ENCODE measurements around the gene FYB2.

Gene FYB2, protein sequence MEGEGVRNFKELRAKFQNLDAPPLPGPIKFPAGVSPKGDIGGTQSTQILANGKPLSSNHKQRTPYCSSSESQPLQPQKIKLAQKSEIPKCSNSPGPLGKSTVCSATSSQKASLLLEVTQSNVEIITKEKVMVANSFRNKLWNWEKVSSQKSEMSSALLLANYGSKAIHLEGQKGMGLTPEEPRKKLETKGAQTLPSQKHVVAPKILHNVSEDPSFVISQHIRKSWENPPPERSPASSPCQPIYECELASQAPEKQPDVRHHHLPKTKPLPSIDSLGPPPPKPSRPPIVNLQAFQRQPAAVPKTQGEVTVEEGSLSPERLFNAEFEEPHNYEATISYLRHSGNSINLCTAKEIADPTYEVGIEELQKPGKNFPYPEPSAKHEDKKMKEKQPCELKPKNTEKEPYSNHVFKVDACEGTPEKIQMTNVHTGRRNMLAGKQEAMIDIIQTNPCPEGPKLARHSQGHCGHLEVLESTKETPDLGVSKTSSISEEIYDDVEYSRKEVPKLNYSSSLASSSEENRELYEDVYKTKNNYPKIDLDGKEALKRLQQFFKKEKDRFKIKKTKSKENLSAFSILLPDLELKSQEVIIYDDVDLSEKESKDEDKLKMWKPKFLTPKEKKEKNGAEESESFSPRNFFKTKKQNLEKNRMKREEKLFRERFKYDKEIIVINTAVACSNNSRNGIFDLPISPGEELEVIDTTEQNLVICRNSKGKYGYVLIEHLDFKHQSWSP

DNA sequence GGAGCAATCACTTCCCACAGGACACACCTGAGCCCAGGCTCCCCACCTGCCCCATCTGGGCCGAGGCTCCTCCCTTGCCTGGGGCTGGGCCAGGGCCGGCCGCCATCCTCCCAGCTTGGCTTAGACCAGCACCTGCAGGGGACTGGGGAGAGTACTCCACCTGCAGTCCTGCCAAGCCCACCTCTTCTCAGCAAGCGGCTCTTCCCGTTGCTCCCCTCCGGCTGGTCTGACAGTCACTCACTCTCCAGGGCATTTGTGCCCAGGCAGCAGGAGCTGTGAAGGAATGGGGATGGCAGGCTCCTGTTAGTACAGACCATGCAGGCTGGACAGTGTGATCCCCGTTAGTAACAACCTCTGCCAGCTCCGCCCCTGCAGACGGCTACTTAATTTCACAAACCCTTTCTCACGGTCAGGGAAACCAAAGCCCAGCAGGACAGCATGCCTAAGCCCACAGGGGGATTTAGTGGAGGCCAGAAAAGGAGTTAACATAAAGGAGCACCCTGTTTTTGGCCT lies at the start of gene FYB2:
FYB2 (minus strand) TSS at position 18 of the 513 bp plus-strand sequence. CDS start 114 bp downstream, outside the sequence.
- no peak for DNase-seq

DNA sequence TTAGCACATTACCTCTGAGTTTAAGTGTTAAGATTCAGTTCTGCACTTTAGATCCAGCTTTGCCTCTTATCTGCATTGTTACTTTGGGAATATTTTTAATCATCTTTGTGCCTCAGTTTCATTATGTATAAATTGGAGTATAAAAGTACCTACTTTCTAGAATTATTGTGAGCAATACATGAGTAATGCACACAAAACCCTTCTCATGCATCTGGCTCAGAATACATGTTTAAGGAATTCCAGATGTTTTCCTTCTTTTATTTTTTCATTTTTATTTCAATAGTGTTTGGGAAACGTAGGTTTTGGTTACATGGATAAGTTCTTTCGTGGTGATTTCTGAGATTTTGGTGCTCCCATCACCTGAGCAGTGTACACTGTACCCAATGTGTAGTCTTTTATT lies 49.6 kb upstream of the FYB2 start:
- DNase-seq, result no peak

DNA sequence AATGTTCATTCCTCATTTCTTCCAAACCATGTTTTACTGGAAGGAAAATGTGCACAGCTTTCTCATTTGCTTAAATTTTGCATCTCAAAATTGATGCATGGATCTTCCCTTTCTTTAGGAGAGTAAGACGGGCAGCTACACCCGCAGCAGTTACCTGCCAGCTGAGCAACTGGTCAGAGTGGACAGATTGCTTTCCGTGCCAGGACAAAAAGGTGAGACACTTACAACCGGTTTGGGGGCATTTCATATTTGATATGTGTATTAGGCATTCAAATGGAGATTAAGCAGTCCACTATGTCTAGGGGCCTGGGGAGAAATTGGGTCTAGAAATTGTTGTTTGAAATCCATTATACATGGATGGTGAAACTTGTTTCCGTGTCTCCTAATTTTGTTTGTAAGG lies 48.3 kb upstream of the FYB2 start:
- DNase-seq, result no peak

GRCh38 chr1:56866656-56867055 lies 47.5 kb upstream of the FYB2 start:
- peak; percentile 16 for DNase-seq

- peak; percentile 50 for DNase-seq
Measured at GRCh38 chr1:56864430-56864829, 45.2 kb upstream of the FYB2 start.

GRCh38 chr1:56863265-56863992 lies 44.2 kb upstream of the FYB2 start:
- DNase-seq, result no peak

DNA sequence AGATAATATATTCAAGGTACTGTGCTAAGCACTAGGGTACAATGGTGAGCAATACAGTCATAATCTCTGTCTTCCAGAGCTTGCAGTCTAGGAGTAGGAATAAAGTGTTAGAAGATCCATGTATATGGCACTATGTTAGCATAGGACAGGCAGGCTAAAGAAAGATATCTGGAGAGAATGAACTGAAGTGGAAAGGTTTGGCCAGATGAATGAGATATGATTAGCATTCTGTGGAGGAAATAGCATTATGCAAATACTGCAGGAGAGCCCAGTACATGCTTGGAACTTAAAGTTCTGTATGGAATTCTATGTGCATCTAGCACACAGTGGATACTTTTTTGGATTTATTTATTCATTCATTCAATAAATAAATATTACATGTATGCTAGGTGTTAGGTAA lies 40.1 kb upstream of the FYB2 start:
- DNase-seq, result no peak

DNA sequence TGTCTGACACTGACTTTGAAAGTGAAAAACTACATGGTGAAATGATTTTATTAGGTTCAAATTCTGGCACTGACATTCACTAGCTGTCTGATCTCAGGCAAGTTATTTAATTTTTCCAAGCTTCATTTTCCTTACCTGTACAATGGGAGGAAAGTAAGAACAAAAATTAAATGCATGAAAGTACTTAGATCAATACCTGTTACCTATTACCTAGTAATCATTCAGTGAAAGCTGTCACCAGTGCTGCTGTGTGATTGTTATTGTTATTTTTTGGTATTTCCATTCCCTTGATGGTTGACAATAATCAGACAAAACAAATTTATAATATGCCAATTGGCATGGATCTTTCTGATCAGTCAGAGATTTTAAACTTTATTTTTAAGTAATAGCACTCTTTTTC lies 37.0 kb upstream of the FYB2 start:
- DNase-seq, result no peak

- no peak for DNase-seq
Measured at GRCh38 chr1:56855190-56855589, 36.0 kb upstream of the FYB2 start.

- no peak for DNase-seq
Measured at GRCh38 chr1:56854521-56855099, 35.4 kb upstream of the FYB2 start, which contains the start of gene C8A. C8A (plus strand) TSS chr1:56854797; CDS start chr1:56854902, 105 bp downstream.

GRCh38 chr1:56852476-56852875 lies 33.3 kb upstream of the FYB2 start:
- no peak for DNase-seq

DNA sequence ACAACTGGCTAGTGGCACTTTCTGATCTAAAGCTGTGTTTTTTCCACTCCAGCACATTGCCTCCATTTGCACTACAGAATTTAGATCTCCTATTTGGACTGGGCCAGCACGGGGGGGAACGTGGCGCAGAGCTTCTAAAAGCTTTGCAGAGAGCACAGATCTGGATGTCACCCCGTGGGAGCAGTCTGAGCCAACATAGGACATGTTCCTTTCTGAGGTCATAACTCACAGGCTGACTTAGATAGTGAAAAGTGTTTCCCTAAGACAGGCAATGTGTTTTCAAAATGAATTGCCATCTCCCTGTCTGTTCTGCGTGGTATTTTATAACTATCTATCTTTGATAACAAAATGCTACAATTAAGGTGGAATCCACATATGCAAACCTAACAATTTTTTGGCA lies 31.7 kb upstream of the FYB2 start:
- no peak for DNase-seq

DNA sequence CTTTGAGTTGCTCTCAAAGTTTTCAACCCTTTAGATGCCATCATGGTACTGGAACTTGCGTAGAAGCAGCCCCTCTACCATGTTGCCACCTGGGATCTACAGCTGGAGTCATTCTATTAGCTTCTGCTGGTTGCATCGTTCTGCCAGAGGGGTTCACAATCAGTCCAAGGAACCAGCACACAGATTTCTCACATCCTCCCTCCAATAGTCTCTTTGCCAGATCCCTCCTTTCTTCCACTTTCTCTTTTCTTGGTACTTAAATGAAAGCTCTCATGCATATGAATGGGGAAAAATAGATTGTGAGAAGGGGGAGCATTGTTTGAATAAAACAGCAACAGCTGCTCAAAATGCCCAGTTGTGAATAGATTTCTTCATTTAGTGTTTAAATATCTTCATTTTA lies 31.2 kb upstream of the FYB2 start:
- no peak for DNase-seq

- no peak for DNase-seq
Measured at GRCh38 chr1:56849750-56850149, 30.5 kb upstream of the FYB2 start.

- DNase-seq, result no peak
Measured at GRCh38 chr1:56845343-56845742, 26.1 kb upstream of the FYB2 start.

- DNase-seq, result no peak
Measured at GRCh38 chr1:56844545-56845136, 25.4 kb upstream of the FYB2 start.

- DNase-seq, result no peak
Measured at GRCh38 chr1:56843544-56843943, 24.3 kb upstream of the FYB2 start.

GRCh38 chr1:56838759-56839158 lies 19.6 kb upstream of the FYB2 start:
- no peak for DNase-seq

- DNase-seq, result peak; percentile 86
Measured at GRCh38 chr1:56837244-56837939, 18.2 kb upstream of the FYB2 start.

DNA sequence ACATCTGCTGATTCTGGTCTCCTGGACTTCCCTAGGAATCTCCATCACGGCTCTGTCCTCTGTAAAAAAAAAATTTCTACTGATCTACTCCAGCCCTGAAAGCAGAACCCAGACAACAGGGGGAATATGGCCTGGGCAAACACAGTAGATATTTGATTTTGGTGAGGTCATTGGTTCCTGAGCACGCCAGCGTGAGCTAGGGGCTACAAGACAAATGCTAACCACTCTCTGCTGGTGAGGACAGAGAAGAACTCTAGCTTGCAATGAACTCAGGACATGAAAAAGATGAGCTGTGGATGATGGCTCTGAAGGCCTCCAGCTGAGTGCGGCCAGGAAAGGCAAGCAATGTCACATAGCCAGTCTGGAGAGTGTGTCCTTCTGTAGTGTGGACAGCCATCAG lies 17.2 kb upstream of the FYB2 start:
- DNase-seq, result no peak

DNA sequence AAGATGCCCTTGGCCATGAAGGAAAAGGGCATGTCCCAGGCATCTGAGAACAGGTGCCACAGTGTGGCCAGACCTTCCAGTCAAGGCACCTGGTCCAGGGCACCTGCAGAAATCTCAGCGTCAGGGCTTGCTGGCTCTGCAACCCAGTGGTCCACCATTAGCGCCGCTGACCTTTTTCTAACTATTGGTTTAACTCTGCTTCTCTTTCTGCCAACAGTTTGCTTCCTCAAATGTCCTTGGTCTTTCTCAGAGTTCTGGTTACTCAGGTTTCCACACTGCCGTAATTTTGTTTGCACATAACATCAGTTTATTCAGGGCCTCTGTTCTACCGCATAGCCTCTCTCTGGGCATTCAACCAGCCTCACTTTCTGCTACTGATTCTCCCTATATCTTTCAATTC lies 16.5 kb upstream of the FYB2 start:
- DNase-seq, result no peak

All from kidney glomerular epithelial cell (primary cell).